Measurements from ENCODE around the gene FN3K. TPM values are rescaled to one million over a fixed set of nuclear protein-coding genes. Genes with fewer than 3 reads are reported as not detected.
"Not testable (repeated sequence)": the region's sequence is repeated elsewhere in the genome, so short reads cannot be mapped to it uniquely, and the experiment has no call there.

FN3K gene
- total RNA-seq, 1 donor from 2014 or later, result 4.0 TPM

- no peaks in the 10 kb centered on the region for H3K9me3 Mint-ChIP-seq
- H3K27ac Mint-ChIP-seq, result no peak overlapping the region
- H3K4me1 Mint-ChIP-seq (ENCODE audit: low read depth), result peaks cover 6% of the 10 kb centered on the region
- peaks cover 22% of the 10 kb centered on the region for H3K36me3 Mint-ChIP-seq (ENCODE audit: low read depth)
- H3K27me3 Mint-ChIP-seq (ENCODE audit: low read depth), result no peaks in the 10 kb centered on the region
- no peak overlapping the region for H3K4me3 Mint-ChIP-seq (ENCODE audit: low read depth)
- no peak for DNase-seq (ENCODE audit: low spot score)
- intact Hi-C loops (cut with micrococcal nuclease), result loop anchor here (10.0 kb wide), 1 partner anchor 422 kb away; the partner anchor contains the start of gene TEX19
These were observed 41.0 kb downstream of the FN3K start for GRCh38 chr17:82776454-82776853.

GRCh38 chr17:82777778-82778375 lies 42.5 kb downstream of the FN3K start:
- Mint-ChIP-seq H3K36me3 (ENCODE audit: low read depth) (peaks cover 23% of the 10 kb centered on the region), H3K4me1 (ENCODE audit: low read depth) (peaks cover 14% of the 10 kb centered on the region)
- not testable (repeated sequence) for H3K27me3 Mint-ChIP-seq (ENCODE audit: low read depth); H3K4me3 Mint-ChIP-seq (ENCODE audit: low read depth); DNase-seq (ENCODE audit: low spot score); H3K9me3 Mint-ChIP-seq; H3K27ac Mint-ChIP-seq
- intact Hi-C loops (cut with micrococcal nuclease), result loop anchor here (10.0 kb wide), 1 partner anchor 423 kb away; the partner anchor contains the start of gene TEX19

GRCh38 chr17:82779541-82779940 lies 44.1 kb downstream of the FN3K start:
- Mint-ChIP-seq H3K4me3 (ENCODE audit: low read depth) (no peak overlapping the region), H3K36me3 (ENCODE audit: low read depth) (peaks cover 24% of the 10 kb centered on the region), H3K27ac (no peak overlapping the region), H3K9me3 (no peaks in the 10 kb centered on the region), H3K27me3 (ENCODE audit: low read depth) (no peaks in the 10 kb centered on the region), H3K4me1 (ENCODE audit: low read depth) (peaks cover 14% of the 10 kb centered on the region)
- intact Hi-C loops (cut with micrococcal nuclease), result loop anchor here (10.0 kb wide), 1 partner anchor 425 kb away; the partner anchor contains the start of gene TEX19
- DNase-seq (ENCODE audit: low spot score), result no peak

GRCh38 chr17:82780195-82780594 lies 44.8 kb downstream of the FN3K start:
- intact Hi-C loops (cut with micrococcal nuclease), result loop anchor here (10.0 kb wide), 1 partner anchor 85 kb away; no protein-coding TSS in a partner anchor
- H3K27ac Mint-ChIP-seq, result no peak overlapping the region
- DNase-seq (ENCODE audit: low spot score), result no peak
- H3K27me3 Mint-ChIP-seq (ENCODE audit: low read depth), result no peaks in the 10 kb centered on the region
- peaks cover 24% of the 10 kb centered on the region for H3K36me3 Mint-ChIP-seq (ENCODE audit: low read depth)
- no peak overlapping the region for H3K4me3 Mint-ChIP-seq (ENCODE audit: low read depth)
- no peaks in the 10 kb centered on the region for H3K9me3 Mint-ChIP-seq
- H3K4me1 Mint-ChIP-seq (ENCODE audit: low read depth), result peaks cover 12% of the 10 kb centered on the region

GRCh38 chr17:82780971-82781893 lies 45.8 kb downstream of the FN3K start:
- DNase-seq (ENCODE audit: low spot score), result no peak
- peaks cover 24% of the 10 kb centered on the region for H3K36me3 Mint-ChIP-seq (ENCODE audit: low read depth)
- no peaks in the 10 kb centered on the region for H3K27me3 Mint-ChIP-seq (ENCODE audit: low read depth)
- H3K4me3 Mint-ChIP-seq (ENCODE audit: low read depth), result no peak overlapping the region
- no peak overlapping the region for H3K27ac Mint-ChIP-seq
- intact Hi-C loops (cut with micrococcal nuclease), result loop anchor here (10.0 kb wide), 1 partner anchor 84 kb away; no protein-coding TSS in a partner anchor
- H3K9me3 Mint-ChIP-seq, result no peaks in the 10 kb centered on the region
- H3K4me1 Mint-ChIP-seq (ENCODE audit: low read depth), result peaks cover 10% of the 10 kb centered on the region

- peak; percentile 77 for DNase-seq (ENCODE audit: low spot score)
- peaks cover 10% of the 10 kb centered on the region for H3K4me1 Mint-ChIP-seq (ENCODE audit: low read depth)
- H3K4me3 Mint-ChIP-seq (ENCODE audit: low read depth), result no peak overlapping the region
- peaks cover 24% of the 10 kb centered on the region for H3K36me3 Mint-ChIP-seq (ENCODE audit: low read depth)
- intact Hi-C loops (cut with micrococcal nuclease), result loop anchor here (2.0 to 10.0 kb wide), 2 partner anchors 83 to 135 kb away; no protein-coding TSS in a partner anchor
- no peaks in the 10 kb centered on the region for H3K27me3 Mint-ChIP-seq (ENCODE audit: low read depth)
- no peak overlapping the region for H3K27ac Mint-ChIP-seq
- no peaks in the 10 kb centered on the region for H3K9me3 Mint-ChIP-seq
These were observed 46.5 kb downstream of the FN3K start for GRCh38 chr17:82781894-82782274.

- DNase-seq (ENCODE audit: low spot score), result no peak
- peaks cover 10% of the 10 kb centered on the region for H3K4me1 Mint-ChIP-seq (ENCODE audit: low read depth)
- intact Hi-C loops (cut with micrococcal nuclease), result loop anchor here (2.0 to 10.0 kb wide), 2 partner anchors 82 to 134 kb away; no protein-coding TSS in a partner anchor
- H3K36me3 Mint-ChIP-seq (ENCODE audit: low read depth), result peaks cover 18% of the 10 kb centered on the region
- no peaks in the 10 kb centered on the region for H3K27me3 Mint-ChIP-seq (ENCODE audit: low read depth)
- H3K4me3 Mint-ChIP-seq (ENCODE audit: low read depth), result no peak overlapping the region
- no peaks in the 10 kb centered on the region for H3K9me3 Mint-ChIP-seq
- H3K27ac Mint-ChIP-seq, result peak overlapping the region; percentile 22
These were observed 47.3 kb downstream of the FN3K start for GRCh38 chr17:82782657-82783207.

GRCh38 chr17:82783498-82783897 lies 48.1 kb downstream of the FN3K start:
- Mint-ChIP-seq H3K4me1 (ENCODE audit: low read depth) (peaks cover 10% of the 10 kb centered on the region), H3K27me3 (ENCODE audit: low read depth) (no peaks in the 10 kb centered on the region), H3K9me3 (no peaks in the 10 kb centered on the region), H3K27ac (no peak overlapping the region), H3K4me3 (ENCODE audit: low read depth) (no peak overlapping the region), H3K36me3 (ENCODE audit: low read depth) (peaks cover 18% of the 10 kb centered on the region)
- no peak for DNase-seq (ENCODE audit: low spot score)
- intact Hi-C loops (cut with micrococcal nuclease), result loop anchor here (2.0 to 10.0 kb wide), 2 partner anchors 81 to 133 kb away; no protein-coding TSS in a partner anchor

- DNase-seq (ENCODE audit: low spot score); H3K4me3 Mint-ChIP-seq (ENCODE audit: low read depth); H3K27ac Mint-ChIP-seq; H3K9me3 Mint-ChIP-seq; H3K27me3 Mint-ChIP-seq (ENCODE audit: low read depth); H3K4me1 Mint-ChIP-seq (ENCODE audit: low read depth): not testable (repeated sequence)
- peaks cover 22% of the 10 kb centered on the region for H3K36me3 Mint-ChIP-seq (ENCODE audit: low read depth)
- intact Hi-C loops (cut with micrococcal nuclease), result loop anchor here (10.0 kb wide), 1 partner anchor 79 kb away; no protein-coding TSS in a partner anchor
These were observed 50.2 kb downstream of the FN3K start for GRCh38 chr17:82785581-82785980.

- intact Hi-C loops (cut with micrococcal nuclease), result loop anchor here (10.0 kb wide), 1 partner anchor 78 kb away; no protein-coding TSS in a partner anchor
- Mint-ChIP-seq H3K9me3 (no peaks in the 10 kb centered on the region), H3K4me3 (ENCODE audit: low read depth) (no peak overlapping the region), H3K27me3 (ENCODE audit: low read depth) (no peaks in the 10 kb centered on the region), H3K4me1 (ENCODE audit: low read depth) (peaks cover 10% of the 10 kb centered on the region), H3K27ac (no peak overlapping the region), H3K36me3 (ENCODE audit: low read depth) (peaks cover 22% of the 10 kb centered on the region)
- DNase-seq (ENCODE audit: low spot score), result no peak
These were observed 51.0 kb downstream of the FN3K start for GRCh38 chr17:82786427-82786826.

- intact Hi-C loops (cut with micrococcal nuclease), result loop anchor here (10.0 kb wide), 1 partner anchor 78 kb away; no protein-coding TSS in a partner anchor
- Mint-ChIP-seq H3K4me1 (ENCODE audit: low read depth) (peaks cover 4% of the 10 kb centered on the region), H3K9me3 (no peaks in the 10 kb centered on the region), H3K4me3 (ENCODE audit: low read depth) (no peak overlapping the region), H3K36me3 (ENCODE audit: low read depth) (peaks cover 17% of the 10 kb centered on the region), H3K27ac (no peak overlapping the region), H3K27me3 (ENCODE audit: low read depth) (no peaks in the 10 kb centered on the region)
- no peak for DNase-seq (ENCODE audit: low spot score)
These were observed 51.9 kb downstream of the FN3K start for GRCh38 chr17:82787081-82787848.
